ENCODE data around the gene TRIM25.

DNA sequence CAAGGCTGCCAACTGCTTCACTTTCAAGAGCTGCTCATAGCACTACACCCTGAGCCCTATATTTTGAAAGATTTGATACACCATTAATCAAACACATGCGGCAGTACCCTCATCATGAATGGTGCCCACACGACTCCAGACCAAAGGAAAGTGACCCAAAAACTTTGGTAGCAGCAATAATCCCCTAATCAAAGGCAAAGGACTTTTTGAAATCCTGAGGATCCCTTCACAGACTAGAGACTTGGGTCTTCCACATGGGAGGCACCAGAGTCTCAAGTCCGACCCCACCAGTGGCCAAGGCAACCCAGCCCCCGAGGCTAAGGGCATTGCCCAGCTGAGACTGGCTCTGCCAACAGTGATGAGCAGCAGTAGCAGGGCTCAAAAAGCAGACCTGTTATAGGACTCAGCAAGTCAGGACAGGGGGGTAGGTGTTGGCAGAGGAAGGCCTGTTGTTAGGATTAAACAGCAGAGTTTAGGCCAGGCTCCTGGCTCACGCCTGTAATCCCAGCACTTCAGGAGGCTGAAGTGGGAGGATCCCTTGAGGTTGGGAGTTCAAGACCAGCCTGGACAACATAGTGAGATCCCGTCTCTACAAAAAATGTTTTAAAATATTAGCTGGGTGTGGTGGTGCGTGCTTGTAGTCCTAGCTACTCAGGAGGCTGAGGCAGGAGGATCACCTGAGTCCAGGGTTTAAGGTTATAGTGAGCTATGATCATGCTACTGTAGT, 3.2 kb downstream of the TRIM25 start:
- TF ChIP-seq, protein P1, sequence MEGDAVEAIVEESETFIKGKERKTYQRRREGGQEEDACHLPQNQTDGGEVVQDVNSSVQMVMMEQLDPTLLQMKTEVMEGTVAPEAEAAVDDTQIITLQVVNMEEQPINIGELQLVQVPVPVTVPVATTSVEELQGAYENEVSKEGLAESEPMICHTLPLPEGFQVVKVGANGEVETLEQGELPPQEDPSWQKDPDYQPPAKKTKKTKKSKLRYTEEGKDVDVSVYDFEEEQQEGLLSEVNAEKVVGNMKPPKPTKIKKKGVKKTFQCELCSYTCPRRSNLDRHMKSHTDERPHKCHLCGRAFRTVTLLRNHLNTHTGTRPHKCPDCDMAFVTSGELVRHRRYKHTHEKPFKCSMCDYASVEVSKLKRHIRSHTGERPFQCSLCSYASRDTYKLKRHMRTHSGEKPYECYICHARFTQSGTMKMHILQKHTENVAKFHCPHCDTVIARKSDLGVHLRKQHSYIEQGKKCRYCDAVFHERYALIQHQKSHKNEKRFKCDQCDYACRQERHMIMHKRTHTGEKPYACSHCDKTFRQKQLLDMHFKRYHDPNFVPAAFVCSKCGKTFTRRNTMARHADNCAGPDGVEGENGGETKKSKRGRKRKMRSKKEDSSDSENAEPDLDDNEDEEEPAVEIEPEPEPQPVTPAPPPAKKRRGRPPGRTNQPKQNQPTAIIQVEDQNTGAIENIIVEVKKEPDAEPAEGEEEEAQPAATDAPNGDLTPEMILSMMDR (IDR thresholded peaks at IDR 0.05; ENCODE audit: borderline replicate concordance, extremely low read depth, low read length, poor library complexity, severe bottlenecking), result no peak
- TF ChIP-seq EZH2 (IDR thresholded peaks at IDR 0.05; ENCODE audit: borderline replicate concordance, low read depth, low read length, severe bottlenecking), result no peak

All from DND-41 (cell line).